OCI-LY1 (cell line): Measurements from ENCODE around the gene C1orf56.

Experiments
- EZH2 ChIP-seq: fragments of 200-600 bp; sonication (generic), shearing (Covaris generic); IDR thresholded peaks from 2 replicates; pipeline ENCODE4 v1.8.0; 2017; ENCODE audit warnings: borderline replicate concordance, mixed run types, mild to moderate bottlenecking, antibody characterized with exemption, low read length, moderate library complexity, mixed read lengths
- TF ChIP-seq, protein P1 (sequence below): fragments of 200-600 bp; sonication (generic), shearing (Covaris generic); IDR thresholded peaks from 2 replicates; pipeline ENCODE4 v1.5.1; 2017; ENCODE audit warnings: mild to moderate bottlenecking, antibody characterized with exemption, low read length, moderate library complexity, mixed read lengths

DNA sequence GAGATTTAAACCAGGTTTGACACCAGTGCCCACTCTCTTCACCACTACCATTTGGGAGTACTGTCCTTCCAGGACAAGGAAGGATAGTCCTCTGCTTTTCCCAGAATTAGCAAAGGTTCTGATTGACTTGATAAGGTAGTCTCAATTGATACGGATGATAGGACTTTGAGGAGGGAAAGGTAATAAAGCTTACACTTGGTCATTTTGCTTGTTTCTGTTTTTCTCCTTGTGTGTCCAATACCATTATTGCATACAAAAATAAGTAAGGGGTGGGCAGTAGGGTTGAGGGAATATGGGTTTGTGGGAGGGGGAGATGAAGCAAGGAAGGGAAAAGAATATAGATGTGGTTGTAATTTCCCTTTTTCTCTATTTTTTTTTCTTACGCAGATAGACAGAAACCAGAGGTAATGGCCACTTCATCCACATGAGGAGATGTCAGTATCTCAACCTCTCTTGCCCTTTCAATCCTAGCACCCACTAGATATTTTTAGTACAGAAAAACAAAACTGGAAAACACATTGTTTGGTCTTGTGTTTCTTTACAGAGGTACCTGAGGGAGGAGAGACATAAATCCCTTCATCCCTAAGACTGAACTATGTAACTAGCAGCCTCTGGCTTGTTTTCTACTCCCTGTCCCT, 2.6 kb downstream of the C1orf56 start:
- TF ChIP-seq, protein P1, sequence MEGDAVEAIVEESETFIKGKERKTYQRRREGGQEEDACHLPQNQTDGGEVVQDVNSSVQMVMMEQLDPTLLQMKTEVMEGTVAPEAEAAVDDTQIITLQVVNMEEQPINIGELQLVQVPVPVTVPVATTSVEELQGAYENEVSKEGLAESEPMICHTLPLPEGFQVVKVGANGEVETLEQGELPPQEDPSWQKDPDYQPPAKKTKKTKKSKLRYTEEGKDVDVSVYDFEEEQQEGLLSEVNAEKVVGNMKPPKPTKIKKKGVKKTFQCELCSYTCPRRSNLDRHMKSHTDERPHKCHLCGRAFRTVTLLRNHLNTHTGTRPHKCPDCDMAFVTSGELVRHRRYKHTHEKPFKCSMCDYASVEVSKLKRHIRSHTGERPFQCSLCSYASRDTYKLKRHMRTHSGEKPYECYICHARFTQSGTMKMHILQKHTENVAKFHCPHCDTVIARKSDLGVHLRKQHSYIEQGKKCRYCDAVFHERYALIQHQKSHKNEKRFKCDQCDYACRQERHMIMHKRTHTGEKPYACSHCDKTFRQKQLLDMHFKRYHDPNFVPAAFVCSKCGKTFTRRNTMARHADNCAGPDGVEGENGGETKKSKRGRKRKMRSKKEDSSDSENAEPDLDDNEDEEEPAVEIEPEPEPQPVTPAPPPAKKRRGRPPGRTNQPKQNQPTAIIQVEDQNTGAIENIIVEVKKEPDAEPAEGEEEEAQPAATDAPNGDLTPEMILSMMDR = no peak
- no peak for TF ChIP-seq EZH2
